Tibial nerve (tissue), 3 donors: ENCODE measurements around the gene MAST1.

ENCODE experiments used
- POLR2A ChIP-seq, 2 donors: fragments of 450-650 bp; IDR thresholded peaks; one replicate each; pipeline ENCODE4 v1.6.1; 2017; ENCODE audit warnings: antibody characterized with exemption in 2 of 2, mild to moderate bottlenecking in 2 of 2, moderate library complexity in 2 of 2
- TF ChIP-seq, protein P1 (sequence below), 5 experiments: fragments of 200-600 bp in 3 of 5; fragments of 450-650 bp in 2 of 5; sonication (generic) in 3 of 5; IDR thresholded peaks; one replicate each; pipeline ENCODE4 v1.5.1; 2016 to 2019; ENCODE audit warnings: antibody characterized with exemption in 5 of 5, mild to moderate bottlenecking in 3 of 5, moderate library complexity in 2 of 5

DNA sequence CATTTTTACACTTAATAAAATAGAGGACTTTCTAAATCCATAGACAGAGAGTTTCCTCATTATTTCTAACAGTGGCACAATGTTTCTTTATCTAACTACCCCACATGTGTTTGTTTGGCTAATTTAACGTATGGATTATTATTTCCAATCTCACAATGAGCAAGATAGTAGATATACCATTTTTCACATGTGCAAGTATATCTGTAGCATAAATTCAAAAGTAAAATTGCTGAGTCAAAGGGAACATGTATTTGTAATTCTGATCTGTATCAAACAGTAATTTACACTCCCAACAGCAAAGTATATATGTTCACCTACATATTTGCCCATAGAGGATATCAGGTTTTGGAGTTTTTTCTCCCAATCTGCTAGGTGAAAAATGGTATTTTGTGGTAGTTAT, 18.3 kb downstream of the MAST1 start:
- TF ChIP-seq, protein P1, sequence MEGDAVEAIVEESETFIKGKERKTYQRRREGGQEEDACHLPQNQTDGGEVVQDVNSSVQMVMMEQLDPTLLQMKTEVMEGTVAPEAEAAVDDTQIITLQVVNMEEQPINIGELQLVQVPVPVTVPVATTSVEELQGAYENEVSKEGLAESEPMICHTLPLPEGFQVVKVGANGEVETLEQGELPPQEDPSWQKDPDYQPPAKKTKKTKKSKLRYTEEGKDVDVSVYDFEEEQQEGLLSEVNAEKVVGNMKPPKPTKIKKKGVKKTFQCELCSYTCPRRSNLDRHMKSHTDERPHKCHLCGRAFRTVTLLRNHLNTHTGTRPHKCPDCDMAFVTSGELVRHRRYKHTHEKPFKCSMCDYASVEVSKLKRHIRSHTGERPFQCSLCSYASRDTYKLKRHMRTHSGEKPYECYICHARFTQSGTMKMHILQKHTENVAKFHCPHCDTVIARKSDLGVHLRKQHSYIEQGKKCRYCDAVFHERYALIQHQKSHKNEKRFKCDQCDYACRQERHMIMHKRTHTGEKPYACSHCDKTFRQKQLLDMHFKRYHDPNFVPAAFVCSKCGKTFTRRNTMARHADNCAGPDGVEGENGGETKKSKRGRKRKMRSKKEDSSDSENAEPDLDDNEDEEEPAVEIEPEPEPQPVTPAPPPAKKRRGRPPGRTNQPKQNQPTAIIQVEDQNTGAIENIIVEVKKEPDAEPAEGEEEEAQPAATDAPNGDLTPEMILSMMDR (IDR thresholded peaks at IDR 0.05), result no peak
- no peak for TF ChIP-seq POLR2A (IDR thresholded peaks at IDR 0.05)
